ENCODE results near the gene TPX2.

Gene TPX2

DNA sequence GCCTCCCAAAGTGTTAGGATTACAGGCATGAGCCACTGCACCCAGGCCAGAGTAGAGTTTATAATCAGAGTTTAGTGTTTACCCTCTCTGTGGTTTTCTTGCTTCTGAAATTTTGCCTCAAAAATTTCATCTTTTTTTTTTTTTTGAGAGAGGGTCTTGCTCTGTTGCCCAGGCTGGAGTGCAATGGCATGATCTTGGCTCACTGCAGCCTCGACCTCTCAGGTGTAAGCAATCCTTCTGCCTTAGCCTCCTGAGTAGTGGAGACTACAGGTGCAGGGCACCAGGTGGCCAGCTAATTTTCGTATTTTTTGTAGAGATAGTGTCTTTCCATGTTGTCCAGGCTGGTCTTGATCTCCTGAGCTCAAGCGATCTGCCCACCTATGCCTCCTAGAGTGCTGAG lies 28.7 kb downstream of the TPX2 start:
- H3K9me3 ChIP-seq (ENCODE audit: control insufficient read depth in 2 of 2, low read length in 2 of 2), result no peaks in the 10 kb centered on the region
- H3K36me3 ChIP-seq (ENCODE audit: control insufficient read depth in 2 of 2, insufficient read depth in 2 of 2, low read length in 2 of 2), result peaks cover 0 to 5% of the 10 kb centered on the region in 2 donors
- H3K9ac ChIP-seq (ENCODE audit: low read depth in 1 of 2, low read length in 2 of 2), result no peak overlapping the region
- H3K4me3 ChIP-seq (ENCODE audit: low read length in 2 of 2), result no peak overlapping the region
- no peaks in the 10 kb centered on the region for H3K4me1 ChIP-seq (ENCODE audit: control insufficient read depth in 2 of 2, insufficient read depth in 2 of 2, low read length in 2 of 2)
- no peaks in the 10 kb centered on the region for H3K27me3 ChIP-seq (ENCODE audit: control insufficient read depth in 2 of 2, insufficient read depth in 2 of 2, low read length in 2 of 2)
- no peak overlapping the region for H3K27ac ChIP-seq (ENCODE audit: low read depth in 2 of 2, low read length in 2 of 2)

DNA sequence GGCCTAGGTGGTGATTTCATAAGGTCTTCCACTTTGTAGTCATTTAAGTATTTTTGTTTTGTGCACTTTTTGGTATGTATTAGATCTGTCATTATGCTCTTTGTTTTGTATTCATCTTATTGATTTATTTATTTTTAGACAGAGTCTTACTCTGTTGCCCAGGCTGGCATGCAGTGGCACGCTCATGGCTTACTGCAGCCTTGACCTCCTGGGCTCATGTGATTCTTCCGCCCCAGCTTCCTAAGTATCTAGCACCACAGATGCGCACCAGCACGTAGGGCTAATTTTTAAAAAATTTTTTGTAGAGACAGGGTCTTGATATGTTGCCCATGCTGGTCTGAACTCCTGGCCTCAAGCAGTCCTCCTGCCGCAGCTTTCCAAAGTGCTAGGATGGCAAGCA lies 30.6 kb downstream of the TPX2 start:
- Histone ChIP-seq H3K9me3 (ENCODE audit: control insufficient read depth in 2 of 2, low read length in 2 of 2) (no peaks in the 10 kb centered on the region), H3K4me3 (ENCODE audit: low read length in 2 of 2) (no peak overlapping the region), H3K36me3 (ENCODE audit: control insufficient read depth in 2 of 2, insufficient read depth in 2 of 2, low read length in 2 of 2) (peaks cover 0 to 5% of the 10 kb centered on the region in 2 donors), H3K27me3 (ENCODE audit: control insufficient read depth in 2 of 2, insufficient read depth in 2 of 2, low read length in 2 of 2) (no peaks in the 10 kb centered on the region), H3K27ac (ENCODE audit: low read depth in 2 of 2, low read length in 2 of 2) (no peak overlapping the region), H3K4me1 (ENCODE audit: control insufficient read depth in 2 of 2, insufficient read depth in 2 of 2, low read length in 2 of 2) (no peaks in the 10 kb centered on the region), H3K9ac (ENCODE audit: low read depth in 1 of 2, low read length in 2 of 2) (no peak overlapping the region)

DNA sequence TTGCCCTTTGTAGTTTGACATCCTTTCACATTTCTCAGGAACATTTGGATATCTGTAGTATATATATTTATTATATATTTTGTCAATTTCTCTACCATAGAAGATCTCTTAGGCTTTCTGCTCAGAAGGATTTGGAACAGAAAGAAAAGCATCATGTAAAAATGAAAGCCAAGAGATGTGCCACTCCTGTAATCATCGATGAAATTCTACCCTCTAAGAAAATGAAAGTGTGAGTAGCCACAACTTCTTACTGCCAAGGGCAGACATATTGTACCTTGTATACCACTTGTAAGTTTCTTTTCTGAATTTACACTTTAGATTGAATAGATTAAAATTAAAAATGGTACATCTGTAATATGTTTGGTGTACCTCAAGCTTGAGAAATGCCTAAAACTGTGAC lies 31.2 kb downstream of the TPX2 start:
- H3K4me3 ChIP-seq (ENCODE audit: low read length in 2 of 2), result no peak overlapping the region
- H3K36me3 ChIP-seq (ENCODE audit: control insufficient read depth in 2 of 2, insufficient read depth in 2 of 2, low read length in 2 of 2), result peaks cover 0 to 5% of the 10 kb centered on the region in 2 donors

DNA sequence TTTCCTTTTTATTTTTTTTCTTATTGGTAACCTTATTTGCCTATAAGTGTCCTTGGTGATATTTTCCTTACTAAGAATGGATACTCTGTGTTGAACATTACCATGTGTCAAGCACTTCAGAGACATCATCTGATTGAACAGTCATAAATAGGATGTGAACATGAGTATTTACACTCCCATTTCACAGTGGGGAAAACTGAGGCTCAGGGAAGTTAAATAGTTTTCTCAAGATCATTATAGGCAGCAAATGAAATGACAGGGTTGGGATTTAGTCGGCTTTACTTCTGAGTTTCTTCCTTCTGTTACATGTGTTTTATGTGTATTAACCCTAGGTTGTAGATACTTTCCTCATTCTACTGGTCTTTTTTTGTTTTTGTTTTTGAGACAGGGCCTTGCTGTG lies 35.3 kb downstream of the TPX2 start:
- peaks cover 5 to 12% of the 10 kb centered on the region in 2 donors for H3K36me3 ChIP-seq (ENCODE audit: control insufficient read depth in 2 of 2, insufficient read depth in 2 of 2, low read length in 2 of 2)
- no peak overlapping the region for H3K9ac ChIP-seq (ENCODE audit: low read depth in 1 of 2, low read length in 2 of 2)
- no peaks in the 10 kb centered on the region for H3K27me3 ChIP-seq (ENCODE audit: control insufficient read depth in 2 of 2, insufficient read depth in 2 of 2, low read length in 2 of 2)
- no peak overlapping the region for H3K4me3 ChIP-seq (ENCODE audit: low read length in 2 of 2)
- H3K4me1 ChIP-seq (ENCODE audit: control insufficient read depth in 2 of 2, insufficient read depth in 2 of 2, low read length in 2 of 2), result no peaks in the 10 kb centered on the region
- H3K9me3 ChIP-seq (ENCODE audit: control insufficient read depth in 2 of 2, low read length in 2 of 2), result no peaks in the 10 kb centered on the region
- H3K27ac ChIP-seq (ENCODE audit: low read depth in 2 of 2, low read length in 2 of 2), result no peak overlapping the region

More for the DNA sequence above, 31.2 kb downstream of the TPX2 start:
- no peaks in the 10 kb centered on the region for H3K27me3 ChIP-seq (ENCODE audit: control insufficient read depth in 2 of 2, insufficient read depth in 2 of 2, low read length in 2 of 2)
- no peaks in the 10 kb centered on the region for H3K9me3 ChIP-seq (ENCODE audit: control insufficient read depth in 2 of 2, low read length in 2 of 2)
- no peak overlapping the region for H3K9ac ChIP-seq (ENCODE audit: low read depth in 1 of 2, low read length in 2 of 2)
- H3K27ac ChIP-seq (ENCODE audit: low read depth in 2 of 2, low read length in 2 of 2), result no peak overlapping the region
- H3K4me1 ChIP-seq (ENCODE audit: control insufficient read depth in 2 of 2, insufficient read depth in 2 of 2, low read length in 2 of 2), result no peaks in the 10 kb centered on the region

DNA sequence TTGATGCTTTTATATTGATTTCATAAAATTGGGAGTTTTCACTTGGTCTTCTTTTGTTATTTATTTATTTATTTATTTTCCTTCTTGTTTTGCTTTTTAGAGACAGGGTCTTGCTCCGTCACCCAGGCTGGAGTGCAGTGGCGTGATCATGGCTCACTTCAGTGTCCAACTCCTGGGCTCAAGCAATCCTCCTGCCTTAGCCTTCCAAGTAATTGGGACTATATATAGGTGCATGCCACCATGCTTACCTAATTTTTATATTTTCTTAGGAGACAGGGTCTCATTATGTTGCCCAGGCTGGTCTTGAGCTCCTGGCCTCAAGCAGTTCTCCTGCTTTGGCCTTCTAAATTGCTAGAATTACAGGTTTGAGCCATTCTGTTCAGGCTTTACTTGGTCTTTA lies 41.7 kb downstream of the TPX2 start:
- no peak overlapping the region for H3K27ac ChIP-seq (ENCODE audit: low read depth in 2 of 2, low read length in 2 of 2)
- no peak overlapping the region for H3K9ac ChIP-seq (ENCODE audit: low read depth in 1 of 2, low read length in 2 of 2)
- H3K4me1 ChIP-seq (ENCODE audit: control insufficient read depth in 2 of 2, insufficient read depth in 2 of 2, low read length in 2 of 2), result no peaks in the 10 kb centered on the region
- H3K4me3 ChIP-seq (ENCODE audit: low read length in 2 of 2), result no peak overlapping the region
- H3K27me3 ChIP-seq (ENCODE audit: control insufficient read depth in 2 of 2, insufficient read depth in 2 of 2, low read length in 2 of 2), result no peaks in the 10 kb centered on the region
- H3K36me3 ChIP-seq (ENCODE audit: control insufficient read depth in 2 of 2, insufficient read depth in 2 of 2, low read length in 2 of 2), result peaks cover 7 to 13% of the 10 kb centered on the region in 2 donors
- H3K9me3 ChIP-seq (ENCODE audit: control insufficient read depth in 2 of 2, low read length in 2 of 2), result no peaks in the 10 kb centered on the region

DNA sequence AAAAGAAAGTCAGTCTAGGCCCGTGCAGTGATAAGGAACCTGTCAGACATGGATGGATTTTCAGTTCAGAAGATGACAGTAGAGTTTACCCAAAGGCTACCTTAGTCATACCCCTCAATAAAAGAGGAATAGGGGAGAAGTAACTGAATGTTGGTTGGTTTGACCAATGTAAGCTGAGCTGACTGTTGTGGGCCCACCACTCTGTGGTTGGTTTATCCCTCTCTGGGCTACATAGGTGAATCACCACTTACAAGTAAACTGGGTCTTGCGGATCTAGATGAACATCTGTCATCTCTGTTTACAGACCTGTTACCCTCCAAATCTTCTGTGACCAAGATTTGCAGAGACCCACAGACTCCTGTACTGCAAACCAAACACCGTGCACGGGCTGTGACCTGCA lies 42.9 kb downstream of the TPX2 start:
- no peak overlapping the region for H3K4me3 ChIP-seq (ENCODE audit: low read length in 2 of 2)
- H3K36me3 ChIP-seq (ENCODE audit: control insufficient read depth in 2 of 2, insufficient read depth in 2 of 2, low read length in 2 of 2), result peaks cover 7 to 13% of the 10 kb centered on the region in 2 donors

DNA sequence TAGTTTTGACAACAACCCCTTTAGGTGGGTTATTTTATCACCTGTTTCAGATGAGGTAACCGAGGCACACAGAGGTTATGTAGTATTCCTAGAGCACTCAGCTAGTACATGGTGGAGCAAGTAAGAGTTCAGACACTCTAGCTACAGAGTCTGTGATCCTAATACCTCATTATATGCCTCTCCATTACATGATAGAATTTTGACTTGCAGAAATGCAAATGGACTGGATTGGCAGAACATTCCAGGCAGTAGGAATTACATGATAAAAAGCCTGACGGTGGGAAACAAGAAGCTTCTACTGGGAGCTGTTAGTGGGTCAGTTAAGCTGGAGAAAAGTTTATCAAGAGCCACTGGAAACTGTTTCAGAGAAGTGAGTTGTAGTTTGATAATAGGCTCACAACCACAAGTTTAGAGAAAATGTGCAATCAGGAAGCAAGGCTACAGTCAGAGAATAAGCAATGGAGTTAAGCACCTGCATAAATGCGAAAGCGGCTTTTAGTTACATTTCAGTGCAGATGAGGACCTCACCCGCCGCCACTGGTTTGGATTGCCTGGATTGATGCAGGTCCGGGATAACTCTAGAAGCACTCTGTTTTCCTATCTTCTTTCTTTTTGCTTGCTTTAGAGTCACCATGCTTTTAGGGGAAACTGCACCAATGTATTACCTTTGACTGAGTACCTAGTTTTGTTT lies 45.4 kb downstream of the TPX2 start:
- Histone ChIP-seq H3K9me3 (ENCODE audit: control insufficient read depth in 2 of 2, low read length in 2 of 2) (no peaks in the 10 kb centered on the region), H3K36me3 (ENCODE audit: control insufficient read depth in 2 of 2, insufficient read depth in 2 of 2, low read length in 2 of 2) (peaks cover 2 to 6% of the 10 kb centered on the region in 2 donors), H3K9ac (ENCODE audit: low read depth in 1 of 2, low read length in 2 of 2) (no peak overlapping the region), H3K27me3 (ENCODE audit: control insufficient read depth in 2 of 2, insufficient read depth in 2 of 2, low read length in 2 of 2) (no peaks in the 10 kb centered on the region), H3K4me1 (ENCODE audit: control insufficient read depth in 2 of 2, insufficient read depth in 2 of 2, low read length in 2 of 2) (no peaks in the 10 kb centered on the region), H3K4me3 (ENCODE audit: low read length in 2 of 2) (no peak overlapping the region), H3K27ac (ENCODE audit: low read depth in 2 of 2, low read length in 2 of 2) (no peak overlapping the region)

More for the DNA sequence above, 42.9 kb downstream of the TPX2 start:
- no peaks in the 10 kb centered on the region for H3K9me3 ChIP-seq (ENCODE audit: control insufficient read depth in 2 of 2, low read length in 2 of 2)
- no peaks in the 10 kb centered on the region for H3K27me3 ChIP-seq (ENCODE audit: control insufficient read depth in 2 of 2, insufficient read depth in 2 of 2, low read length in 2 of 2)
- no peak overlapping the region for H3K9ac ChIP-seq (ENCODE audit: low read depth in 1 of 2, low read length in 2 of 2)
- no peaks in the 10 kb centered on the region for H3K4me1 ChIP-seq (ENCODE audit: control insufficient read depth in 2 of 2, insufficient read depth in 2 of 2, low read length in 2 of 2)
- H3K27ac ChIP-seq (ENCODE audit: low read depth in 2 of 2, low read length in 2 of 2), result no peak overlapping the region

DNA sequence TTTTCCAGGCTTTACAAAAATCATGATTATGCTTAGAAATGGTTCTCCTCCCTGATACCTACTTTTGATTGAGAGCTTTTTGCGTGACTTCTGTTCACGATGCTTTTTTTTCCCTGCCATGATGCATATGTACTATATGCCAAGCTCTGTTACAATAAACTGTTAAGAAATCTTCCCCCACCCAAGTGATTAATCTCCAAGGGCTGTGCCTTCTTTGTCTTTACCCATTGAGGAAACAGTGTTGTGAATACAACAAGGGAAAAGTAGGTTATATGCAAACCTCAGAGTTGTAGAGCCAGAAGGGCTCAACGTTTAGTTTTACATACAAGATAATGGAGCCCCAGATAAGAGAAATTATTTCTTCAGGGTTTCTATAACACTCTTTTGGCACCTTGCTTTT lies 46.0 kb downstream of the TPX2 start:
- H3K9me3 ChIP-seq (ENCODE audit: control insufficient read depth in 2 of 2, low read length in 2 of 2), result no peaks in the 10 kb centered on the region
- H3K4me1 ChIP-seq (ENCODE audit: control insufficient read depth in 2 of 2, insufficient read depth in 2 of 2, low read length in 2 of 2), result no peaks in the 10 kb centered on the region
- H3K27me3 ChIP-seq (ENCODE audit: control insufficient read depth in 2 of 2, insufficient read depth in 2 of 2, low read length in 2 of 2), result no peaks in the 10 kb centered on the region
- no peak overlapping the region for H3K9ac ChIP-seq (ENCODE audit: low read depth in 1 of 2, low read length in 2 of 2)
- H3K27ac ChIP-seq (ENCODE audit: low read depth in 2 of 2, low read length in 2 of 2), result no peak overlapping the region
- H3K4me3 ChIP-seq (ENCODE audit: low read length in 2 of 2), result no peak overlapping the region
- peaks cover 2 to 6% of the 10 kb centered on the region in 2 donors for H3K36me3 ChIP-seq (ENCODE audit: control insufficient read depth in 2 of 2, insufficient read depth in 2 of 2, low read length in 2 of 2)

DNA sequence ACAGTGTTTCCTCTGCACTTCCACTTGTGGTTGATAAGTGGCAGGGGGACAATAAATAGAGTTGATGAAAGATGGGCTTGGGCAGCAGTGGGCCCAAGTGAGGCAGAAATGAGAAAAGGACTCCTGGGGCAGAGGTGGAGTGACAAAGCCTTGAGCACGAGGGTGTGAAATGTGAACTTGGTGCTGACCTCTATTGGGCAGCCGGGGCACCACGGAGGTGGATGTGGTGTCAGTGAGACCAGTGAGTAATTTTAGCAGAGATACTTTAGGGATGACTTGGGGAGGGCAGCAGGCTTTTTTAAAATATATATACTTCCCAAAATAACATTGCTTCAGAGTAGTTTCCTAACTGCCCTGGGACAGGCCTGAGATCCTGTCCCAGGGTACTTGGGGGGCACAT lies 49.5 kb downstream of the TPX2 start:
- Histone ChIP-seq H3K27ac (ENCODE audit: low read depth in 2 of 2, low read length in 2 of 2) (no peak overlapping the region), H3K27me3 (ENCODE audit: control insufficient read depth in 2 of 2, insufficient read depth in 2 of 2, low read length in 2 of 2) (no peaks in the 10 kb centered on the region), H3K4me3 (ENCODE audit: low read length in 2 of 2) (no peak overlapping the region), H3K4me1 (ENCODE audit: control insufficient read depth in 2 of 2, insufficient read depth in 2 of 2, low read length in 2 of 2) (no peaks in the 10 kb centered on the region), H3K9me3 (ENCODE audit: control insufficient read depth in 2 of 2, low read length in 2 of 2) (no peaks in the 10 kb centered on the region), H3K9ac (ENCODE audit: low read depth in 1 of 2, low read length in 2 of 2) (no peak overlapping the region), H3K36me3 (ENCODE audit: control insufficient read depth in 2 of 2, insufficient read depth in 2 of 2, low read length in 2 of 2) (peaks cover 0 to 2% of the 10 kb centered on the region in 2 donors)

DNA sequence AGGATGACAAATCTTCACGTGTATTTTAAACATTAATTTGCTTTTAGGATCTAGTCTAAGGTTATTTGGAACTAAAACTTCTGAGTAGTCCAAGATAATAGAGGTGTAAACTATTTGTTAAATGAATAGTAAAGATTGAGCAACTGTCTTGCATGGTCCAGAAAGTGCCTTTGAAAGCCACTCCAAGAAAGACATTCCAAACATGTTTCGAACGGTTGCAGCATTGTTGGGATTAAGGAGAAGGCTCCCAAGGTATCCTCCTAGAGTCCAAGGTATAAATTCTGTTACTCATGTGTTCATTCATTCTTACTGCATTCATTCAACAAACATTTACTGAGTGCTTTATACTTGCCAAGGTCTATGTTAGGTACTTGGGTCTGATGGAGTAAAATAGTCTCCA lies 51.3 kb downstream of the TPX2 start:
- Histone ChIP-seq H3K4me1 (ENCODE audit: control insufficient read depth in 2 of 2, insufficient read depth in 2 of 2, low read length in 2 of 2) (no peaks in the 10 kb centered on the region), H3K36me3 (ENCODE audit: control insufficient read depth in 2 of 2, insufficient read depth in 2 of 2, low read length in 2 of 2) (peaks cover 0 to 4% of the 10 kb centered on the region in 2 donors), H3K27ac (ENCODE audit: low read depth in 2 of 2, low read length in 2 of 2) (no peak overlapping the region), H3K9ac (ENCODE audit: low read depth in 1 of 2, low read length in 2 of 2) (no peak overlapping the region), H3K4me3 (ENCODE audit: low read length in 2 of 2) (no peak overlapping the region), H3K27me3 (ENCODE audit: control insufficient read depth in 2 of 2, insufficient read depth in 2 of 2, low read length in 2 of 2) (no peaks in the 10 kb centered on the region), H3K9me3 (ENCODE audit: control insufficient read depth in 2 of 2, low read length in 2 of 2) (no peaks in the 10 kb centered on the region)
